22Rv1 (cell line): ENCODE data around the gene P2RX7.

ENCODE experiments used
- H3K27ac ChIP-seq: fragments of 450-650 bp; 2 replicates; pipeline ENCODE4 v1.5.1; 2017
- ZFX ChIP-seq: fragments of 450-650 bp; IDR thresholded peaks from 2 replicates; pipeline ENCODE4 v1.6.1; 2017; ENCODE audit warnings: antibody characterized with exemption, borderline replicate concordance
- TF ChIP-seq, protein P1 (sequence below): fragments of 450-650 bp; IDR thresholded peaks from 2 replicates; pipeline ENCODE4 v1.5.1; 2017; ENCODE audit warnings: mild to moderate bottlenecking

P2RX7 gene

DNA sequence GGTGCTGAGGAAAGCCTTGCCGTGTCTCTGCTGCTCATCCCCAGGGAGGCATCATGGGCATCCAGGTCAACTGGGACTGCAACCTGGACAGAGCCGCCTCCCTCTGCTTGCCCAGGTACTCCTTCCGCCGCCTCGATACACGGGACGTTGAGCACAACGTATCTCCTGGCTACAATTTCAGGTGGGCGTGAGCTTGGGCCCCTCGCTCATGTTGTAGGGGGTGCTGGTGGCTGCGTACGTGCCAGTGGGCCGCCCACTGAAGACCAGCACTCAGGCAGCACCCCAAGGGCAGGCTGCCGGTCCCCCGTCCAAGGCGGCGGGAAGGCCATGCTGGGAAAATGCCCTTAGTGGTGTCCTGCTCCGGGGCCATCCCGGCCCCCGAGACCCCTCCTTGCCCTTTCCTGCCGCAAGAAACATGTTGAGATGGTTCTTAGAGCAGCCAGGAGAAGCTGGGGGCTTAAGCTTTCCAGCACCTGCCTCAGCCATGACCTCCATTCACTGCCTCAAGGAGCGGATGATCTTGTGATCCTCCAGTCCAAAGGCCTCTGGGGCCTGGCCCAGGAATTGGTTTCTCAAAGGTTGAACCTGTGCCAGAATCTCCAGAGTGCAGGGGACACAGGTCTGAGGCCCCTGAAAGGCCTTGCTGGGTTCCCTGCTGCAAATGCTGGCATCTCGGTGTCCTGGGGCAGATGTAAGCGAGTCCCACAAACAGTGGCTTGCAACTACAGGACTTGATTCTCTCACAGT lies 96.4 kb downstream of the P2RX7 start:
- H3K27ac ChIP-seq, result peak overlapping the region; percentile 87
- TF ChIP-seq ZFX, result no peak
- TF ChIP-seq, protein P1, sequence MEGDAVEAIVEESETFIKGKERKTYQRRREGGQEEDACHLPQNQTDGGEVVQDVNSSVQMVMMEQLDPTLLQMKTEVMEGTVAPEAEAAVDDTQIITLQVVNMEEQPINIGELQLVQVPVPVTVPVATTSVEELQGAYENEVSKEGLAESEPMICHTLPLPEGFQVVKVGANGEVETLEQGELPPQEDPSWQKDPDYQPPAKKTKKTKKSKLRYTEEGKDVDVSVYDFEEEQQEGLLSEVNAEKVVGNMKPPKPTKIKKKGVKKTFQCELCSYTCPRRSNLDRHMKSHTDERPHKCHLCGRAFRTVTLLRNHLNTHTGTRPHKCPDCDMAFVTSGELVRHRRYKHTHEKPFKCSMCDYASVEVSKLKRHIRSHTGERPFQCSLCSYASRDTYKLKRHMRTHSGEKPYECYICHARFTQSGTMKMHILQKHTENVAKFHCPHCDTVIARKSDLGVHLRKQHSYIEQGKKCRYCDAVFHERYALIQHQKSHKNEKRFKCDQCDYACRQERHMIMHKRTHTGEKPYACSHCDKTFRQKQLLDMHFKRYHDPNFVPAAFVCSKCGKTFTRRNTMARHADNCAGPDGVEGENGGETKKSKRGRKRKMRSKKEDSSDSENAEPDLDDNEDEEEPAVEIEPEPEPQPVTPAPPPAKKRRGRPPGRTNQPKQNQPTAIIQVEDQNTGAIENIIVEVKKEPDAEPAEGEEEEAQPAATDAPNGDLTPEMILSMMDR, result no peak

DNA sequence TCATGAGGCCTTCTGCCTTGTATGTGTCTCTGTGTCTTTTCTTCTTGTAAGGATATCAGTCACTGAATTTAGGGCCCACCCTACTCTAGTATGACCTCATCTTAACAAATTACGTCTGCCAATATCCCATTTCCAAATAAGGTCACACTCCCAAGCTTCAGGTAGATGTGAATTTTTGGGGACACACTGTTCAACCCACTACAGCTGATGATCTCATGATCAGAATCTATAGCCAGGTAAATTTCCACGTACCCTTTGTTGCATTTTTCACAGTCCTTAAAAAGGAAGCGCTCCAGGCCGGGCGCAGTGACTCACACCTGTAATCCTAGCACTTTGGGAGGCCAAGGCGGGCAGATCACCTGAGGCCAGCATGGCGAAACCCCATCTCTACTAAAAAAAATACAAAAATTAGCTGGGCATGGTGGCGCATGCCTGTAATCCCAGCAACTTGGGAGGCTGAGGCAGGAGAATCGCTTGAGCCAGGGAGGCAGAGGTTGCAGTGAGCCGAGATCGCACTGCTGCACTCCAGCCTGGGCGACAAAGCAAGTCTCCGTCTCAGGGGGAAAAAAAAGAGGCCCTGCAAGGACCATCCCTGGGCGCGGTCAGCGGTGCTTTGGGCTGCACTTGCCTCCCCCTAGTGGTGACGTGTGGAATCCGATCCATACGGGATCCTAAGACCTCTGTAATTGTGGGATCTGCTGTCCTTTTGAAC lies 97.3 kb downstream of the P2RX7 start:
- TF ChIP-seq, protein P1, result peak; percentile 99
- H3K27ac ChIP-seq, result peak overlapping the region; percentile 87

DNA sequence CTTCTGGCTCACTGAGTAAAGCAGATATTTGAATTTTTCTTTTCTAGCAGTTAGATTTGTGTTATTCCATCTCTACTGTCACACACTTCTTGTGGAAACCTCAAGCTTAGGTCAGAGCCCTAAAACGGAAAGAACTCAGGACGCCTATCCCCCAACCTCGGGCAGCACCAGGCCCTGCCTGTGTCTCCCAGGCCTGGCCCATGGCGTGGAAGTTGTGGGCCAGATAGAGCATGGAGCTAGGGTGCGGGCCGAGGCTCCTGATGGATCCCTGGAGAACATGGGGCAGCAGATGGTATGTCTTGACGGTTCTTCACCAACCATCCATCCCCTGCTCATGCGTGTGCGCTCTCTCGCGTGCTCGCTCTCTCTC lies 97.8 kb downstream of the P2RX7 start:
- no peak overlapping the region for H3K27ac ChIP-seq

DNA sequence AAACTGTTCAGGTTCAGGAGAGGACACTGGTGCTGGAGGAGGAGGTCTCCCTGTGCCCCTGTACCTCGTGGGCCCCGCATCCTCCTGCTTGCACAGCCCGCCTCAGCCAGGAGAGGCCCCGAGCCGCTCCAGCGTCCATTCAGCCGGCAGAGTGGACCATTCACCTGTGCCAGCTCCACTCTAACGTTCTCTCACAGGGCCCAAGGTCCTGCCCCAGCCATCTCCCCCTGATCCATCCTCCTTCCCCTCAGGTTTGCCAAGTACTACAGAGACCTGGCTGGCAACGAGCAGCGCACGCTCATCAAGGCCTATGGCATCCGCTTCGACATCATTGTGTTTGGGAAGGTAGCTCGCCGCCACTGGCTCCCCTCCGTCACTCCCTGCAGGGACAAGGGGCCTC lies 99.5 kb downstream of the P2RX7 start:
- H3K27ac ChIP-seq, result no peak overlapping the region
- no peak for TF ChIP-seq ZFX
- TF ChIP-seq, protein P1, result no peak

More for the DNA sequence above, 97.8 kb downstream of the P2RX7 start:
- TF ChIP-seq ZFX, result no peak
- TF ChIP-seq, protein P1, result peak; percentile 72

DNA sequence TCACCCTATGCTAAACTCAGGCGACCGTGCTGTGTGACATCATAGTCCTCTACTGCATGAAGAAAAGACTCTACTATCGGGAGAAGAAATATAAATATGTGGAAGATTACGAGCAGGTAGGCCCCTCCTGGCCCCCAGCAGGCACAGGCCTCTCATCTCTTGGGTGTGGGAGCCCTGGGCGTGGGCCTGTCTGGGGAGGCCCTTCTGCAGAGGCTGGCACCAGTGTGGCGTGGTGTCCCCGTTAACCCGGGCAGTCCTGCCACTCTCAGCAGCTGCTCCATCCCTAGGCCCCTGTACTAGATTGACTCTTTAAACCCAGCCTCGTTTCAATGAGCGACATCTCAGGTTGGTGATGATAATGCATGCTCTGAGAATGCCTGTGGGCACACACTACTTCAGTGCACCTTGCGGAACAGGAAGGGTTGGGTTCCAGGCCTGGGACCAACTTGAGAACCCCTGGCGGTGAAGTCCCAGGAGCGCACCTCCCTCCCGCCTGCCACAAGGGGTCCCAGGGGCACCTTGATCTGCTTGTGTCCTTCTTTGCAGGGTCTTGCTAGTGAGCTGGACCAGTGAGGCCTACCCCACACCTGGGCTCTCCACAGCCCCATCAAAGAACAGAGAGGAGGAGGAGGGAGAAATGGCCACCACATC lies 100.4 kb downstream of the P2RX7 start:
- no peak for TF ChIP-seq ZFX
- TF ChIP-seq, protein P1, result 0 out of 2 replicates have a peak, but pooled peaks have one; percentile 8
- peak overlapping the region; percentile 19; the same call in 1 of the 2 replicates for H3K27ac ChIP-seq

DNA sequence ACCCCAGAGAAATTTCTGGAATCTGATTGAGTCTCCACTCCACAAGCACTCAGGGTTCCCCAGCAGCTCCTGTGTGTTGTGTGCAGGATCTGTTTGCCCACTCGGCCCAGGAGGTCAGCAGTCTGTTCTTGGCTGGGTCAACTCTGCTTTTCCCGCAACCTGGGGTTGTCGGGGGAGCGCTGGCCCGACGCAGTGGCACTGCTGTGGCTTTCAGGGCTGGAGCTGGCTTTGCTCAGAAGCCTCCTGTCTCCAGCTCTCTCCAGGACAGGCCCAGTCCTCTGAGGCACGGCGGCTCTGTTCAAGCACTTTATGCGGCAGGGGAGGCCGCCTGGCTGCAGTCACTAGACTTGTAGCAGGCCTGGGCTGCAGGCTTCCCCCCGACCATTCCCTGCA lies 100.9 kb downstream of the P2RX7 start:
- TF ChIP-seq, protein P1, result no peak
- TF ChIP-seq ZFX, result no peak
- H3K27ac ChIP-seq, result peak overlapping the region; percentile 19; the same call in 1 of the 2 replicates

DNA sequence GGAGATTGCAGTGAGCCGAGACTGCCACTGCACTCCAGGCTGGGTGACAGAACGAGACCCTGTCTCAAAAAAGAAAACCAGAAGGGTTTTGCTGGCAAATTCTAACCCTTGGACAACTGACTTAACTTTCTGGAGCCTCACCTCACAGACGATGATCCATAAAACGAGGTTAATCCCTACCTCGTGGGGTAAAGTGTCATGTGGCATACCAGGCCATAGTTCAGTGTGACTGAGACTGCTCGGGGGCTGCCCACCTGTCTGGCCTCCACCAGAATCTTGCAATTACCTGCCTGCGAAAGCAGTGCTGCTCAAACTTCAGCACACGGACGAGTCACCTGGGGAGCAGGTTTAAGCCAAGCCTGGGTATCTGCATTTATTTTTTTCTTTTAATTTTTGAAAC lies 104.1 kb downstream of the P2RX7 start:
- TF ChIP-seq, protein P1, result no peak
- no peak for TF ChIP-seq ZFX
- H3K27ac ChIP-seq, result no peak overlapping the region; the same call in 1 of the 2 replicates
